Ovary (tissue), 9 donors: ENCODE results near the gene CXCL17. TPM values are rescaled to one million over a fixed set of nuclear protein-coding genes. Genes with fewer than 3 reads are reported as not detected.
"Not testable (repeated sequence)": the region's sequence is repeated elsewhere in the genome, so short reads cannot be mapped to it uniquely, and the experiment has no call there.

Experiments
- DNase-seq, 5 donors: peaks; one replicate each; pipeline ENCODE4 v3.0.0-alpha.2; 2019 to 2020
- H3K27ac ChIP-seq, 2 donors: fragments of 200-600 bp; one replicate each; pipeline versions ENCODE4 v1.5.1 to v1.8.0; 2019 to 2022
- H3K27me3 ChIP-seq: fragments of 200-600 bp; one replicate; pipeline ENCODE4 v1.8.0; 2022
- H3K36me3 ChIP-seq: fragments of 200-600 bp; sonication (generic); one replicate; pipeline ENCODE4 v1.5.1; 2019
- H3K4me1 ChIP-seq: one replicate; pipeline ENCODE4 v1.8.1; 2013; ENCODE audit warnings: mild to moderate bottlenecking, moderate library complexity; ENCODE audit not compliant: insufficient read depth
- H3K4me3 ChIP-seq: fragments of 200-600 bp; sonication (generic); one replicate; pipeline ENCODE4 v1.5.1; 2017
- H3K9me3 ChIP-seq, 2 donors: fragments of 200-600 bp in 1 of 2; sonication (generic) in 1 of 2; one replicate each; pipeline versions ENCODE4 v1.5.1 to v1.8.1; 2013 to 2019; ENCODE audit warnings: mild to moderate bottlenecking in 1 of 2, moderate library complexity in 1 of 2
- CTCF ChIP-seq, 3 donors: fragments of 450-650 bp in 2 of 3; fragments of 200-600 bp in 1 of 3; IDR thresholded peaks; one replicate each; pipeline versions ENCODE4 v1.5.1 to v1.8.0; 2016 to 2022; ENCODE audit warnings: antibody characterized with exemption in 3 of 3, mild to moderate bottlenecking in 1 of 3
- EP300 ChIP-seq: sonication (generic); formaldehyde crosslinking; IDR thresholded peaks from one replicate; pipeline ENCODE4 v1.6.1; 2017; ENCODE audit warnings: antibody characterized with exemption
- POLR2A ChIP-seq: fragments of 450-650 bp; IDR thresholded peaks from one replicate; pipeline ENCODE4 v1.6.1; 2017; ENCODE audit warnings: antibody characterized with exemption, mild to moderate bottlenecking, moderate library complexity
- WGBS, 3 donors: extraction: QIAGEN DNeasy Blood & Tissue Kit in 1 of 3; methylation state at CpG; one replicate each; pipeline versions ENCODE4 v1.1.5 to v1.1.7; 2013 to 2017; 5-methylcytosine and 5-hydroxymethylcytosine counted together
- intact Hi-C, 4 donors: fragments of 100-400 bp; cut with DNase I; formaldehyde crosslinking; loops; one replicate each; pipeline versions ENCODE4 v1.11.0 to v1.15.1; 2022 to 2023
- polyA plus RNA-seq, 2 donors: library from polyadenylated mRNA; stranded (reverse); fragments of 200-250 nt in 1 of 2; fragments of 350-450 nt in 1 of 2; fragmentation: Illumina TruSeq in 1 of 2; extraction: RNeasy Lipid Tissue Mini Kit (QIAGEN cat#74804) in 1 of 2; gene quantifications; one replicate each; pipeline ENCODE4 v1.2.3, GENCODE V29; 2013 to 2014
- total RNA-seq, 7 donors: library from RNA; depleted of rRNA in 2 of 7; stranded (reverse); fragments of >200 nt in 2 of 7; fragmentation: NEBNext Ultra II Directional in 3 of 7; extraction: Animal tissue kit (Norgen Biotek cat#: 25700) in 3 of 7; gene quantifications; one replicate each; pipeline versions ENCODE4 v1.1.0 to v1.2.4, GENCODE V29; 2016 to 2023
- donor health status: DM: no; HTN: no; CAD: no; lungs with moderate emphysema.
- donor health status: DM: no; HTN: no; CAD: no.
- donor health status: Bipolar disorder and iron deficiency.
- donor health status: DM: yes; HTN: yes; CAD: no.
- donor health status: DM: no; HTN: no; CAD: no.
- donor health status: DM: yes; HTN: yes; CAD: no.

CXCL17 gene
- total and polyA plus RNA-seq, 9 donors, result 0.32 to 0.46 TPM; not detected in 7

- 1 to 3% (median 1%) methylated on average over 3 of the region's 3 CpGs for whole genome bisulfite sequencing, 3 donors
- intact Hi-C loops, result no loop called here
- H3K9me3 ChIP-seq, result no peaks in the 10 kb centered on the region
- no peak overlapping the region for H3K27ac ChIP-seq
- peak; percentile 50 to 76 (median 66) for DNase-seq
- no peaks in the 10 kb centered on the region for H3K4me1 ChIP-seq
- no peaks in the 10 kb centered on the region for H3K36me3 ChIP-seq
- no peak overlapping the region for H3K4me3 ChIP-seq
- no peaks in the 10 kb centered on the region for H3K27me3 ChIP-seq
- TF ChIP-seq CTCF (IDR thresholded peaks at IDR 0.05) (peak; percentile 56 to 67 (median 63)), EP300 (no peak), POLR2A (no peak)
Measured at GRCh38 chr19:42450314-42450934, 7.7 kb upstream of the CXCL17 start.

- intact Hi-C loops, H3K27me3 ChIP-seq, H3K4me1 ChIP-seq, H3K9me3 ChIP-seq, H3K27ac ChIP-seq, DNase-seq, H3K4me3 ChIP-seq, H3K36me3 ChIP-seq: not testable (repeated sequence)
- 65 to 75% (median 71%) methylated on average over 5 of the region's 5 CpGs for WGBS, 3 donors
Measured at GRCh38 chr19:42448306-42448705, 5.6 kb upstream of the CXCL17 start.

- intact Hi-C loops, result no loop called here
- Histone ChIP-seq H3K4me3 (no peak overlapping the region), H3K9me3 (no peaks in the 10 kb centered on the region), H3K27ac (no peak overlapping the region), H3K27me3 (no peaks in the 10 kb centered on the region), H3K36me3 (no peaks in the 10 kb centered on the region), H3K4me1 (no peaks in the 10 kb centered on the region)
- TF ChIP-seq CTCF (IDR thresholded peaks at IDR 0.05), result no peak
- DNase-seq, result no peak
- 86 to 89% (median 86%) methylated on average over 7 of the region's 7 CpGs for WGBS, 3 donors
Measured at GRCh38 chr19:42445948-42446347, 3.2 kb upstream of the CXCL17 start.

- H3K4me1 ChIP-seq, result no peaks in the 10 kb centered on the region
- H3K9me3 ChIP-seq, result no peaks in the 10 kb centered on the region
- no peak overlapping the region for H3K27ac ChIP-seq
- no peak for DNase-seq
- H3K36me3 ChIP-seq, result no peaks in the 10 kb centered on the region
- H3K4me3 ChIP-seq, result no peak overlapping the region
- no peaks in the 10 kb centered on the region for H3K27me3 ChIP-seq
- intact Hi-C loops, result no loop called here
- TF ChIP-seq CTCF (IDR thresholded peaks at IDR 0.05), result no peak
- no peak for TF ChIP-seq POLR2A
- no peak for TF ChIP-seq EP300
- WGBS, 3 donors, result 71 to 76% (median 74%) methylated on average over 4 of the region's 4 CpGs
Measured at GRCh38 chr19:42443944-42444398, 1.2 kb upstream of the CXCL17 start.

GRCh38 chr19:42441049-42441445 is 1.7 kb downstream of the CXCL17 start:
- 73 to 81% (median 78%) methylated on average over 2 of the region's 2 CpGs for WGBS, 3 donors
- DNase-seq, result no peak
- TF ChIP-seq CTCF (IDR thresholded peaks at IDR 0.05), result no peak
- TF ChIP-seq EP300, result no peak
- TF ChIP-seq POLR2A, result no peak
- Histone ChIP-seq H3K4me1 (no peaks in the 10 kb centered on the region), H3K27ac (no peak overlapping the region), H3K27me3 (no peaks in the 10 kb centered on the region), H3K36me3 (no peaks in the 10 kb centered on the region), H3K4me3 (no peak overlapping the region), H3K9me3 (no peaks in the 10 kb centered on the region)
- intact Hi-C loops, result no loop called here
